Fibroblast of peridontal ligament (primary cell): ENCODE measurements around the gene SLC35G3.
"Not testable (repeated sequence)": the region's sequence is repeated elsewhere in the genome, so short reads cannot be mapped to it uniquely, and the experiment has no call there.

Experiments used
- DNase-seq: peaks from one replicate; pipeline ENCODE4 v3.0.0-alpha.2; 2010; ENCODE audit errors: extremely low read depth

SLC35G3 gene

GRCh38 chr17:35164716-35165115 is 29.5 kb downstream of the SLC35G3 start:
- no peak for DNase-seq

- DNase-seq: no peak
Measured at GRCh38 chr17:35163886-35164285, 30.3 kb downstream of the SLC35G3 start.

GRCh38 chr17:35162755-35163154 is 31.4 kb downstream of the SLC35G3 start:
- DNase-seq: no peak

GRCh38 chr17:35161281-35161761 is 32.9 kb downstream of the SLC35G3 start:
- no peak for DNase-seq

GRCh38 chr17:35160354-35161201 is 33.6 kb downstream of the SLC35G3 start:
- DNase-seq: no peak

GRCh38 chr17:35159940-35160339 is 34.3 kb downstream of the SLC35G3 start:
- DNase-seq: no peak

- no peak for DNase-seq
Measured at GRCh38 chr17:35155246-35155645, 38.9 kb downstream of the SLC35G3 start.

- DNase-seq: no peak
Measured at GRCh38 chr17:35154196-35155165, 39.7 kb downstream of the SLC35G3 start.

- no peak for DNase-seq
Measured at GRCh38 chr17:35152421-35153140, 41.6 kb downstream of the SLC35G3 start.

- not testable (repeated sequence) for DNase-seq
Measured at GRCh38 chr17:35151080-35151479, 43.1 kb downstream of the SLC35G3 start.

GRCh38 chr17:35149941-35150340 is 44.3 kb downstream of the SLC35G3 start:
- no peak for DNase-seq

- DNase-seq: no peak
Measured at GRCh38 chr17:35148144-35148543, 46.0 kb downstream of the SLC35G3 start.

GRCh38 chr17:35147375-35147905 is 46.8 kb downstream of the SLC35G3 start, which contains the start of gene UNC45B:
UNC45B (plus strand) TSS chr17:35147817; CDS start chr17:35148264, 447 bp downstream.
- no peak for DNase-seq

- DNase-seq: no peak
Measured at GRCh38 chr17:35146214-35146833, 47.9 kb downstream of the SLC35G3 start.

GRCh38 chr17:35144840-35145239 is 49.4 kb downstream of the SLC35G3 start:
- no peak for DNase-seq
